ENCODE data around the gene SYT1. TPM values are rescaled to one million over a fixed set of nuclear protein-coding genes. Genes with fewer than 3 reads are reported as not detected.

Gene SYT1
- total and polyA plus RNA-seq, 9 donors = 0.45 to 18.3 (median 9.7) TPM

GRCh38 chr12:79162948-79163347, 298.4 kb downstream of the SYT1 start:
- no peak overlapping the region for H3K27ac ChIP-seq
- H3K9me3 ChIP-seq = no peaks in the 10 kb centered on the region
- no peaks in the 10 kb centered on the region for H3K27me3 ChIP-seq
- WGBS, 3 donors = 50 to 79% (median 56%) methylated on average over 1 of the region's 1 CpG
- intact Hi-C loops (cut with DNase I) = no loop called here
- H3K4me1 ChIP-seq (ENCODE audit: insufficient read depth) = no peaks in the 10 kb centered on the region
- H3K4me3 ChIP-seq = no peak overlapping the region
- no peak for DNase-seq
- TF ChIP-seq POLR2A (IDR thresholded peaks at IDR 0.05) = no peak
- TF ChIP-seq EP300 (IDR thresholded peaks at IDR 0.05) = no peak
- no peaks in the 10 kb centered on the region for H3K36me3 ChIP-seq

- Histone ChIP-seq H3K4me1 (ENCODE audit: insufficient read depth) (no peaks in the 10 kb centered on the region), H3K27me3 (no peaks in the 10 kb centered on the region), H3K9me3 (no peaks in the 10 kb centered on the region), H3K36me3 (no peaks in the 10 kb centered on the region), H3K4me3 (no peak overlapping the region), H3K27ac (no peak overlapping the region)
- no peak for TF ChIP-seq CTCF (IDR thresholded peaks at IDR 0.05)
- no peak for TF ChIP-seq EP300 (IDR thresholded peaks at IDR 0.05)
- TF ChIP-seq POLR2A (IDR thresholded peaks at IDR 0.05) = no peak
- DNase-seq = no peak
- intact Hi-C loops (cut with DNase I) = no loop called here
- 73 to 80% (median 77%) methylated on average over 2 of the region's 2 CpGs for WGBS, 3 donors
Measured at GRCh38 chr12:79164890-79165289, 300.3 kb downstream of the SYT1 start.

- Histone ChIP-seq H3K36me3 (no peaks in the 10 kb centered on the region), H3K9me3 (no peaks in the 10 kb centered on the region), H3K27me3 (no peaks in the 10 kb centered on the region), H3K4me1 (ENCODE audit: insufficient read depth) (no peaks in the 10 kb centered on the region), H3K27ac (no peak overlapping the region), H3K4me3 (no peak overlapping the region)
- DNase-seq = no peak
- no peak for TF ChIP-seq POLR2A (IDR thresholded peaks at IDR 0.05)
- intact Hi-C loops (cut with DNase I) = no loop called here
- 45 to 62% (median 50%) methylated on average over 2 of the region's 2 CpGs for whole genome bisulfite sequencing, 3 donors
Measured at GRCh38 chr12:79168687-79169086, 304.1 kb downstream of the SYT1 start.

GRCh38 chr12:79174626-79175025, 310.1 kb downstream of the SYT1 start:
- Histone ChIP-seq H3K27me3 (no peaks in the 10 kb centered on the region), H3K9me3 (no peaks in the 10 kb centered on the region), H3K36me3 (no peaks in the 10 kb centered on the region), H3K27ac (no peak overlapping the region), H3K4me1 (ENCODE audit: insufficient read depth) (no peaks in the 10 kb centered on the region), H3K4me3 (no peak overlapping the region)
- intact Hi-C loops (cut with DNase I) = no loop called here
- 0 to 2% (median 2%) methylated on average over 1 of the region's 1 CpG for WGBS, 3 donors
- no peak for TF ChIP-seq CTCF (IDR thresholded peaks at IDR 0.05)
- no peak for TF ChIP-seq POLR2A (IDR thresholded peaks at IDR 0.05)
- no peak for TF ChIP-seq EP300 (IDR thresholded peaks at IDR 0.05)
- no peak for DNase-seq

GRCh38 chr12:79183003-79183402, 318.4 kb downstream of the SYT1 start:
- Histone ChIP-seq H3K4me3 (no peak overlapping the region), H3K4me1 (ENCODE audit: insufficient read depth) (no peaks in the 10 kb centered on the region), H3K27ac (no peak overlapping the region), H3K36me3 (no peaks in the 10 kb centered on the region), H3K9me3 (no peaks in the 10 kb centered on the region), H3K27me3 (no peaks in the 10 kb centered on the region)
- TF ChIP-seq CTCF (IDR thresholded peaks at IDR 0.05) = no peak
- no peak for TF ChIP-seq EP300 (IDR thresholded peaks at IDR 0.05)
- TF ChIP-seq POLR2A (IDR thresholded peaks at IDR 0.05) = no peak
- DNase-seq = no peak
- intact Hi-C loops (cut with DNase I) = no loop called here
- 94 to 100% (median 98%) methylated on average over 2 of the region's 2 CpGs for WGBS, 3 donors

GRCh38 chr12:79183926-79184325, 319.4 kb downstream of the SYT1 start:
- 68 to 72% (median 69%) methylated on average over 3 of the region's 3 CpGs for WGBS, 3 donors
- intact Hi-C loops (cut with DNase I) = no loop called here
- H3K4me3 ChIP-seq = no peak overlapping the region
- DNase-seq = no peak
- no peaks in the 10 kb centered on the region for H3K36me3 ChIP-seq
- TF ChIP-seq EP300 (IDR thresholded peaks at IDR 0.05) (no peak), CTCF (IDR thresholded peaks at IDR 0.05) (no peak), POLR2A (IDR thresholded peaks at IDR 0.05) (no peak)
- H3K4me1 ChIP-seq (ENCODE audit: insufficient read depth) = no peaks in the 10 kb centered on the region
- H3K9me3 ChIP-seq = no peaks in the 10 kb centered on the region
- no peaks in the 10 kb centered on the region for H3K27me3 ChIP-seq
- no peak overlapping the region for H3K27ac ChIP-seq
